Measurements from ENCODE around the gene GLB1L2. TPM values are rescaled to one million over a fixed set of nuclear protein-coding genes. Genes with fewer than 3 reads are reported as not detected.

The GLB1L2 gene
- total and polyA plus RNA-seq, 2 experiments from 2014 or later: 3.3 to 12.3 TPM

DNA sequence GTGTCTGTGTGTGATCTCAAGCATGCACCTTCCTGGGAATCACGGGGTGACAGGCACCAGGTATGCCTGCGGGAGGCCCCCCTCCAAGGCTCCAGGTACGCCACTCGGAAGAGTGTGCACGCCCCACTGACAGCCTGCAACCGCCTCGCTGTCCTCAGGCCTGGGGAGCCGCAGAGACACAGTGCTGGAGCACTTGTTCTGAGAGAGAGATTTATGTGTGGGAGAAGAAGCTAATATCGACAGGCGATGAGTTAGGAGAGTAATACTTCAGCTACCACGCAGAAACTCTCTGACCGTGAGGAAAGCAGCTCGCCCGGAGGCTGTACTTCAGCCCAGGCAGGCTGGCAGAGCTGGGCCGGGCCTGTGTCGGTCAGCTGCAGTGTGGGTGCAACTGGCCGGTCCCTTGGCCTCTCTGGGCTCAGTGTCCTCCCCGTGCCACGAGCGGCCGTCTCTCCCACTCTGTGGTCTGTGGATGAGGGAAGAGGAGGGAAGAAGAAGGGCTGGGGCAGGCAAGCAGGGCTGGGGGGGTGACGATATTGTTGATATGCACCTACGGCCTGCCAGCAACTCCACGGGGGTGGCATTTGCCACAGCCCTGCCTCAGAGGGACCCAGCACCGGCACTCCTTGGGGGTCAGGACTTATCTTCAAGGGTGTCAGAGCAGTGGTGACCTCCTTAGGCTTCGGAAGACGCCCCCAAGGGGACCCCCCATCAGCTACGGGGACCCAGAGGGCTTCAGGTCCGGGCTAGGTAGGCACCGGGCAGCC is 73.0 kb downstream of the GLB1L2 start:
- peaks cover 45% of the 10 kb centered on the region for H3K79me2 ChIP-seq (replicated peaks; ENCODE audit: insufficient read depth)
- H2AFZ ChIP-seq: no peak overlapping the region
- Mint-ChIP-seq H3K27me3 (ENCODE audit: insufficient read depth, low read depth, poor library complexity) (peaks cover 3% of the 10 kb centered on the region), H3K4me3 (no peak overlapping the region), H3K4me1 (peaks cover 30% of the 10 kb centered on the region), H3K9me3 (peaks cover 3% of the 10 kb centered on the region; the same call in 1 of the 3 replicates), H3K36me3 (ENCODE audit: low read depth) (peaks cover 20% of the 10 kb centered on the region), H3K27ac (no peak overlapping the region)
- H3K4me2 ChIP-seq: no peak overlapping the region
- H3K27ac ChIP-seq (ENCODE audit: low read depth): no peak overlapping the region
- no peak overlapping the region for H3K4me3 ChIP-seq
- no peaks in the 10 kb centered on the region for H3F3A ChIP-seq (replicated peaks; ENCODE audit: low read depth)
- no peaks in the 10 kb centered on the region for H3K4me1 ChIP-seq (ENCODE audit: insufficient read depth)
- TF ChIP-seq NANOG (IDR thresholded peaks at IDR 0.05; ENCODE audit: borderline replicate concordance) (no peak), ZNF114 (CRISPR knock-in tag; IDR thresholded peaks at IDR 0.05) (no peak), ZNF331 (CRISPR knock-in tag; IDR thresholded peaks at IDR 0.05; ENCODE audit: low read depth) (no peak), REST (IDR thresholded peaks at IDR 0.05; ENCODE audit: unreplicated experiment) (no peak), STAT1 (IDR thresholded peaks at IDR 0.05; ENCODE audit: unreplicated experiment) (no peak), CREB1 (CRISPR knock-in tag; IDR thresholded peaks at IDR 0.05; ENCODE audit: low read depth) (no peak), ZNF462 (CRISPR knock-in tag; IDR thresholded peaks at IDR 0.05) (no peak), ETS1 (IDR thresholded peaks at IDR 0.05) (no peak), EZH2 (IDR thresholded peaks at IDR 0.05; ENCODE audit: low read depth, unreplicated experiment) (no peak), POLR2AphosphoS5 (IDR thresholded peaks at IDR 0.05; ENCODE audit: low read depth) (no peak), JUNB (IDR thresholded peaks at IDR 0.05; ENCODE audit: unreplicated experiment) (no peak), EZH2phosphoT487 (IDR thresholded peaks at IDR 0.05; ENCODE audit: unreplicated experiment) (no peak)
- TF ChIP-seq, protein P1, sequence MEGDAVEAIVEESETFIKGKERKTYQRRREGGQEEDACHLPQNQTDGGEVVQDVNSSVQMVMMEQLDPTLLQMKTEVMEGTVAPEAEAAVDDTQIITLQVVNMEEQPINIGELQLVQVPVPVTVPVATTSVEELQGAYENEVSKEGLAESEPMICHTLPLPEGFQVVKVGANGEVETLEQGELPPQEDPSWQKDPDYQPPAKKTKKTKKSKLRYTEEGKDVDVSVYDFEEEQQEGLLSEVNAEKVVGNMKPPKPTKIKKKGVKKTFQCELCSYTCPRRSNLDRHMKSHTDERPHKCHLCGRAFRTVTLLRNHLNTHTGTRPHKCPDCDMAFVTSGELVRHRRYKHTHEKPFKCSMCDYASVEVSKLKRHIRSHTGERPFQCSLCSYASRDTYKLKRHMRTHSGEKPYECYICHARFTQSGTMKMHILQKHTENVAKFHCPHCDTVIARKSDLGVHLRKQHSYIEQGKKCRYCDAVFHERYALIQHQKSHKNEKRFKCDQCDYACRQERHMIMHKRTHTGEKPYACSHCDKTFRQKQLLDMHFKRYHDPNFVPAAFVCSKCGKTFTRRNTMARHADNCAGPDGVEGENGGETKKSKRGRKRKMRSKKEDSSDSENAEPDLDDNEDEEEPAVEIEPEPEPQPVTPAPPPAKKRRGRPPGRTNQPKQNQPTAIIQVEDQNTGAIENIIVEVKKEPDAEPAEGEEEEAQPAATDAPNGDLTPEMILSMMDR (conservative IDR thresholded peaks at IDR 0.05; ENCODE audit: low read depth in 2 of 2): no peak
- no peaks in the 10 kb centered on the region for H3K36me3 ChIP-seq (ENCODE audit: insufficient read depth)
- peaks cover 4% of the 10 kb centered on the region; the same call in 1 of the 2 replicates for H3K9me2 ChIP-seq (ENCODE audit: insufficient read depth)
- no peaks in the 10 kb centered on the region for H3K27me3 ChIP-seq (ENCODE audit: insufficient read depth)
- DNase-seq (ENCODE audit: low spot score): no peak
- no peak for ATAC-seq
- H4K20me1 ChIP-seq (replicated peaks; ENCODE audit: insufficient read depth): peaks cover 9% of the 10 kb centered on the region; the same call in 1 of the 2 replicates

Data from GM23338 (cell line).